Hepatocyte (in vitro differentiated cells): ENCODE results near the gene ZNF710. TPM values are rescaled to one million over a fixed set of nuclear protein-coding genes. Genes with fewer than 3 reads are reported as not detected.
A peak's percentile ranks its signal among the peaks of the same experiment; 100 is the strongest.

Experiments
- DNase-seq: peaks from one replicate; pipeline ENCODE4 v3.0.0-alpha.2; 2016; ENCODE audit warnings: low spot score
- H2AFZ ChIP-seq: fragments of 200-600 bp; sonication (generic); 2 replicates; pipeline ENCODE4 v1.6.0; 2016; ENCODE audit warnings: antibody characterized with exemption, mild to moderate bottlenecking
- H3K27ac ChIP-seq: fragments of 200-600 bp; sonication (generic); 2 replicates; pipeline ENCODE4 v1.5.1; 2016; ENCODE audit warnings: mild to moderate bottlenecking
- H3K27me3 ChIP-seq: fragments of 200-600 bp; sonication (generic); 2 replicates; pipeline ENCODE4 v1.6.1; 2016
- H3K36me3 ChIP-seq: fragments of 200-600 bp; sonication (generic); replicated peaks from 2 replicates; pipeline ENCODE4 v1.5.1; 2016; ENCODE audit warnings: low read depth; ENCODE audit not compliant: insufficient read depth
- H3K4me1 ChIP-seq: fragments of 200-600 bp; sonication (generic); 2 replicates; pipeline ENCODE4 v1.5.1; 2016; ENCODE audit warnings: mild to moderate bottlenecking, moderate library complexity; ENCODE audit not compliant: insufficient read depth
- H3K4me2 ChIP-seq: fragments of 200-600 bp; sonication (generic); 2 replicates; pipeline ENCODE4 v1.6.0; 2016
- H3K4me3 ChIP-seq: fragments of 200-600 bp; sonication (generic); 2 replicates; pipeline ENCODE4 v1.5.1; 2016; ENCODE audit warnings: mild to moderate bottlenecking
- H3K79me2 ChIP-seq: fragments of 200-600 bp; sonication (generic); 2 replicates; pipeline ENCODE4 v1.6.0; 2017; ENCODE audit warnings: mild to moderate bottlenecking
- H3K9me2 ChIP-seq: fragments of 200-600 bp; sonication (generic); replicated peaks from 2 replicates; pipeline ENCODE4 v1.6.0; 2017; ENCODE audit warnings: mild to moderate bottlenecking; ENCODE audit not compliant: insufficient read depth
- H3K9me3 ChIP-seq: fragments of 200-600 bp; sonication (generic); 2 replicates; pipeline ENCODE4 v1.5.1; 2016; ENCODE audit warnings: low read depth, mild to moderate bottlenecking
- H4K20me1 ChIP-seq: fragments of 200-600 bp; sonication (generic); 2 replicates; pipeline ENCODE4 v1.6.0; 2016; ENCODE audit warnings: mild to moderate bottlenecking; ENCODE audit not compliant: insufficient read depth, poor library complexity, severe bottlenecking
- EZH2 ChIP-seq: fragments of 200-600 bp; sonication (generic); IDR thresholded peaks from 2 replicates; pipeline ENCODE4 v1.6.1; 2016; ENCODE audit warnings: antibody characterized with exemption, mild to moderate bottlenecking, borderline replicate concordance
- EZH2phosphoT487 ChIP-seq: fragments of 200-600 bp; sonication (generic); IDR thresholded peaks from one replicate; pipeline ENCODE4 v1.6.1; 2018; ENCODE audit warnings: antibody characterized with exemption, mild to moderate bottlenecking, low read depth, moderate library complexity; ENCODE audit not compliant: unreplicated experiment, severe bottlenecking
- WGBS: methylation state at CpG from one replicate; pipeline ENCODE4 v1.1.6; 2016; ENCODE audit warnings: low lambda C conversion rate; ENCODE audit errors: missing lambda C conversion rate; 5-methylcytosine and 5-hydroxymethylcytosine counted together
- polyA plus RNA-seq: library from polyadenylated mRNA; unstranded; fragments of >200 nt; fragmentation: Nextera tagmentation; extraction: Ambion mirVana; gene quantifications from 2 replicates; pipeline ENCODE4 v1.2.1, GENCODE V29; 2016
- total RNA-seq: library from RNA; depleted of rRNA; stranded (reverse); fragments of >200 nt; gene quantifications from 2 replicates; pipeline ENCODE4 v1.2.3, GENCODE V29; 2014
- TF ChIP-seq, protein P1 (sequence below): fragments of 200-600 bp; sonication (generic); IDR thresholded peaks from 2 replicates; pipeline ENCODE4 v1.5.1; 2016; ENCODE audit warnings: antibody characterized with exemption, mild to moderate bottlenecking; ENCODE audit not compliant: poor library complexity

The ZNF710 gene
- total and polyA plus RNA-seq, 2 experiments from 2014 or later, result 14.5 to 17.2 TPM

DNA sequence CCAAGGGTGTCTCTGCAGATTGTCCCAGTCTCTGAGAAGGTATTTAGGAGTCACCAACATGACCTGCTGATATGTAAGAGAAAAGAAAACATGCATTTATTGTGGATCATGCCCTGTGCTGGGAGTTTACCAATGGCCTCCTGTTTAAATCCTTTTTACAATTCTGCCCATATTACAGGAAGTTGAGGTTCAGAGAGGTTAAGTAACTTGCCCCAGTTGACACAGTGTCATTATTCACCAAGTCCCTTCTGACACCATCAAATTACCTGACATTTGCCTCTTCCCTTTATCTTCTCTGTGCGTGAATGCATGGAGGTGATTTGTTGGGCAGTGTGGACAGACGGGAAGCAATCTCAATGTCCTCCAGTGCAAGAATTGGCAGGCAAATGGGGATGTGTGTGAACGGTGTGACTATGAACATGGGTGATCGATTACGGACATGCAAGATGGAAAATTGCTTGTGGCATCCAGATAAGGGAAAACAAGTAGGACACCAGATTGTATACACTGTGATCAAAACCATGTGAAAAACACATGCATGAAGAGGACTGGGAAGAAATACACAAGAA is 27.3 kb downstream of the ZNF710 start:
- Histone ChIP-seq H3K4me1 (peaks cover 17% of the 10 kb centered on the region), H3K79me2 (peaks cover 81% of the 10 kb centered on the region), H3K27me3 (no peaks in the 10 kb centered on the region), H3K36me3 (no peaks in the 10 kb centered on the region), H3K27ac (peak overlapping the region; percentile 83), H2AFZ (no peak overlapping the region), H3K9me3 (no peaks in the 10 kb centered on the region), H3K9me2 (no peaks in the 10 kb centered on the region), H3K4me3 (no peak overlapping the region), H4K20me1 (peaks cover 3% of the 10 kb centered on the region), H3K4me2 (peak overlapping the region; percentile 35)
- TF ChIP-seq, protein P1, sequence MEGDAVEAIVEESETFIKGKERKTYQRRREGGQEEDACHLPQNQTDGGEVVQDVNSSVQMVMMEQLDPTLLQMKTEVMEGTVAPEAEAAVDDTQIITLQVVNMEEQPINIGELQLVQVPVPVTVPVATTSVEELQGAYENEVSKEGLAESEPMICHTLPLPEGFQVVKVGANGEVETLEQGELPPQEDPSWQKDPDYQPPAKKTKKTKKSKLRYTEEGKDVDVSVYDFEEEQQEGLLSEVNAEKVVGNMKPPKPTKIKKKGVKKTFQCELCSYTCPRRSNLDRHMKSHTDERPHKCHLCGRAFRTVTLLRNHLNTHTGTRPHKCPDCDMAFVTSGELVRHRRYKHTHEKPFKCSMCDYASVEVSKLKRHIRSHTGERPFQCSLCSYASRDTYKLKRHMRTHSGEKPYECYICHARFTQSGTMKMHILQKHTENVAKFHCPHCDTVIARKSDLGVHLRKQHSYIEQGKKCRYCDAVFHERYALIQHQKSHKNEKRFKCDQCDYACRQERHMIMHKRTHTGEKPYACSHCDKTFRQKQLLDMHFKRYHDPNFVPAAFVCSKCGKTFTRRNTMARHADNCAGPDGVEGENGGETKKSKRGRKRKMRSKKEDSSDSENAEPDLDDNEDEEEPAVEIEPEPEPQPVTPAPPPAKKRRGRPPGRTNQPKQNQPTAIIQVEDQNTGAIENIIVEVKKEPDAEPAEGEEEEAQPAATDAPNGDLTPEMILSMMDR, result no peak
- TF ChIP-seq EZH2, result no peak
- TF ChIP-seq EZH2phosphoT487, result no peak
- no peak for DNase-seq
- 85% methylated on average over 5 of the region's 5 CpGs for WGBS

DNA sequence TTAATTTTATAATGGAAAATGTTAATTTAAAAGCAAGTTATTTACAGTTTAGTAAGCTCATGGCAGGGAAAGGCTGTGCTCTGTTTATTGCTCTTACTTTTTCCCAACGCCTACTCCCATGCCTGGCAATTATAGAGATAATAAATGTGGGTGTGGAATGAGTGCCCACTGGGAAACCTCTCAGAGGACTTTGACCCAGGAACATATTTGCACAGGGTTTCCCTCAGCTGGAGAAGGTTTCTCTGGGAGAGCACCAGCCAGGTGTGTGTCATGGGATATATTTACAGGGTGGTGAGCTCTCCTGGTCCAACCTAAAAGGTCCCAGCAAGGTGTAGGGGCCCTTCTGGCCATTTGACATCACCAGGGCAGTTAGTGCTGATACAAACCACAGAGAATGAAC is 27.9 kb downstream of the ZNF710 start:
- H3K36me3 ChIP-seq, result no peaks in the 10 kb centered on the region
- H3K4me3 ChIP-seq, result no peak overlapping the region
- H4K20me1 ChIP-seq, result peaks cover 3% of the 10 kb centered on the region
- H3K27me3 ChIP-seq, result no peaks in the 10 kb centered on the region
- H3K9me2 ChIP-seq, result no peaks in the 10 kb centered on the region
- H3K79me2 ChIP-seq, result peaks cover 84% of the 10 kb centered on the region
- H3K4me2 ChIP-seq, result peak overlapping the region; percentile 59
- WGBS, result 52% methylated on average over 1 of the region's 1 CpG
- peak overlapping the region; percentile 92 for H3K27ac ChIP-seq
- no peak overlapping the region for H2AFZ ChIP-seq
- TF ChIP-seq EZH2, result no peak
- TF ChIP-seq, protein P1, result no peak
- no peak for TF ChIP-seq EZH2phosphoT487
- DNase-seq, result peak; percentile 82
- H3K9me3 ChIP-seq, result no peaks in the 10 kb centered on the region
- peaks cover 23% of the 10 kb centered on the region for H3K4me1 ChIP-seq

DNA sequence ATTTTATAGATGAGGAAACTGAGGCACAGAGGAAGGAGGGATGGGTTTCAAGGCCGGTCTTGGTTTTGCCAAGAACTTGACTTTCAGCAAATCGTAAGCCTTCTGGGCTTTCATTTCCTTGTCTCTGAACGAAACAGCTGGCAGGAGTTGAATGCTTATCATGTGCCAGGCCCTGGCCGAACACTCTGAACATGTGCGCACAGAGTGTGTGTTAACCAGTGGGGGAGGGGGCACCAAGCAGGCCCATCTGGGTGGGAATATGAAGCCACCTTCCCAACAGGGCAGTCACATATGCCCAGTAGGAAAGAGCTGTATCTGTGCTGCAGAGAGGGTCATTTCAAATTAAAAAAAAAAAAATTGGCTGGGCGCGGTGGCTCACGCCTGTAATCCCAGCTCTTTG is 29.3 kb downstream of the ZNF710 start:
- no peak for DNase-seq
- Histone ChIP-seq H3K9me2 (no peaks in the 10 kb centered on the region), H3K27me3 (no peaks in the 10 kb centered on the region), H3K4me1 (peaks cover 33% of the 10 kb centered on the region), H3K27ac (no peak overlapping the region), H3K4me2 (no peak overlapping the region), H3K4me3 (no peak overlapping the region), H3K9me3 (no peaks in the 10 kb centered on the region), H3K79me2 (peaks cover 82% of the 10 kb centered on the region), H3K36me3 (no peaks in the 10 kb centered on the region), H4K20me1 (peaks cover 3% of the 10 kb centered on the region), H2AFZ (no peak overlapping the region)
- 97% methylated on average over 8 of the region's 8 CpGs for WGBS
- TF ChIP-seq EZH2phosphoT487 (no peak), EZH2 (no peak)
- TF ChIP-seq, protein P1, result no peak
